SK-N-SH (cell line): Measurements from ENCODE around the gene SPACA5. TPM values are rescaled to one million over a fixed set of nuclear protein-coding genes. Genes with fewer than 3 reads are reported as not detected.

Experiments used
- CTCF ChIA-PET: fragments of 300-600, 350-600 bp; formaldehyde crosslinking; extraction: SDS; loops from one replicate; lab custom pipeline; 2021; lab: Yijun Ruan, JAX
- POLR2A ChIA-PET: fragments of 350-600 bp; sonication (Branson Sonifier 250); formaldehyde crosslinking; extraction: SDS; loops from one replicate; lab custom pipeline; 2020; ENCODE audit warnings: antibody characterized with exemption, inconsistent platforms; lab: Yijun Ruan, JAX
- DNase-seq: peaks from one replicate; pipeline ENCODE4 v3.0.0; 2012
- H2AFZ ChIP-seq: fragments of 200-600 bp; sonication (generic); 2 replicates; pipeline ENCODE4 v1.8.1; 2016; ENCODE audit warnings: antibody characterized with exemption, mild to moderate bottlenecking, low read depth
- H3F3A ChIP-seq: fragments of 200-600 bp; sonication (generic); replicated peaks from 2 replicates; pipeline ENCODE3; 2016; ENCODE audit warnings: antibody characterized with exemption, mild to moderate bottlenecking; ENCODE audit not compliant: insufficient read depth
- H3K27ac ChIP-seq, 2 experiments: fragments of 200-500 bp in 1 of 2; fragments of 200-600 bp in 1 of 2; sonication (Bioruptor generic) in 1 of 2; sonication (generic), shearing (Covaris generic) in 1 of 2; 2 replicates each; pipeline versions ENCODE4 v1.5.1 to v1.6.1; 2014 to 2016; ENCODE audit warnings: low read depth in 2 of 2, inconsistent platforms in 1 of 2, low read length in 1 of 2, mild to moderate bottlenecking in 1 of 2, mixed read lengths in 1 of 2
- H3K27me3 ChIP-seq: fragments of 200-600 bp; sonication (generic), shearing (Covaris generic); 2 replicates; pipeline ENCODE4 v1.6.1; 2016; ENCODE audit warnings: mixed run types; ENCODE audit not compliant: insufficient read depth
- H3K36me3 ChIP-seq, 2 experiments: fragments of 200-500 bp in 1 of 2; fragments of 200-600 bp in 1 of 2; sonication (Bioruptor generic) in 1 of 2; sonication (generic) in 1 of 2; replicated peaks in 1 of 2; 2 replicates each; pipeline versions ENCODE3 to v1.5.1; 2014 to 2016; ENCODE audit warnings: low read length in 1 of 2, mild to moderate bottlenecking in 1 of 2; ENCODE audit not compliant: insufficient read depth in 2 of 2, control insufficient read depth in 1 of 2
- H3K4me1 ChIP-seq, 2 experiments: fragments of 200-500 bp in 1 of 2; fragments of 200-600 bp in 1 of 2; sonication (Bioruptor generic) in 1 of 2; sonication (generic), shearing (Covaris generic) in 1 of 2; 2 replicates each; pipeline versions ENCODE4 v1.5.1 to v1.6.1; 2014 to 2016; ENCODE audit warnings: low read depth in 1 of 2, low read length in 1 of 2, mixed run types in 1 of 2; ENCODE audit not compliant: insufficient read depth in 2 of 2, control insufficient read depth in 1 of 2
- H3K4me2 ChIP-seq: fragments of 200-600 bp; sonication (generic), shearing (Covaris generic); 2 replicates; pipeline ENCODE4 v1.6.1; 2017; ENCODE audit warnings: mixed run types
- H3K4me3 ChIP-seq, 2 experiments: fragments of 200-500 bp in 1 of 2; fragments of 200-600 bp in 1 of 2; sonication (Bioruptor generic) in 1 of 2; sonication (generic), shearing (Covaris generic) in 1 of 2; 2 replicates each; pipeline versions ENCODE4 v1.5.1 to v1.8.1; 2014 to 2016; ENCODE audit warnings: low read depth in 2 of 2, inconsistent platforms in 1 of 2, low read length in 1 of 2, mild to moderate bottlenecking in 1 of 2, mixed read lengths in 1 of 2, moderate library complexity in 1 of 2
- H3K79me2 ChIP-seq: fragments of 200-600 bp; sonication (generic); 2 replicates; pipeline ENCODE4 v1.8.1; 2017; ENCODE audit warnings: mild to moderate bottlenecking; ENCODE audit not compliant: insufficient read depth
- H3K9ac ChIP-seq: fragments of 200-600 bp; sonication (generic); 2 replicates; pipeline ENCODE4 v1.6.1; 2017; ENCODE audit warnings: mixed run types
- H3K9me2 ChIP-seq: fragments of 200-600 bp; sonication (generic); 2 replicates; pipeline ENCODE4 v1.6.1; 2017; ENCODE audit warnings: mixed run types
- H3K9me3 ChIP-seq: fragments of 200-600 bp; sonication (generic); 2 replicates; pipeline ENCODE4 v1.6.1; 2017; ENCODE audit warnings: mixed run types, mild to moderate bottlenecking, moderate library complexity
- H4K20me1 ChIP-seq: fragments of 200-600 bp; sonication (generic); 2 replicates; pipeline ENCODE4 v1.6.1; 2017; ENCODE audit warnings: mild to moderate bottlenecking, mixed run types; ENCODE audit not compliant: insufficient read depth
- CHD2 ChIP-seq: fragments of 150-350 bp; IDR thresholded peaks from 2 replicates; pipeline ENCODE4 v1.6.1; 2018; ENCODE audit warnings: low read length; ENCODE audit not compliant: partially characterized antibody
- CTCF ChIP-seq: fragments of 200-600 bp; sonication (generic); IDR thresholded peaks from 2 replicates; pipeline ENCODE4 v1.6.1; 2017; ENCODE audit warnings: antibody characterized with exemption, mild to moderate bottlenecking, moderate library complexity
- EZH2phosphoT487 ChIP-seq: fragments of 200-600 bp; sonication (generic); IDR thresholded peaks from 2 replicates; pipeline ENCODE4 v1.6.1; 2017; ENCODE audit warnings: low read depth, mixed run types, mild to moderate bottlenecking, antibody characterized with exemption, moderate library complexity, borderline replicate concordance
- FOSL2 ChIP-seq: IDR thresholded peaks from 2 replicates; pipeline ENCODE4 v1.4.0; 2012; ENCODE audit warnings: low read depth, mild to moderate bottlenecking, moderate library complexity, borderline replicate concordance
- FOXM1 ChIP-seq: IDR thresholded peaks from 2 replicates; pipeline ENCODE4 v1.4.0; 2012; ENCODE audit warnings: low read depth, mild to moderate bottlenecking
- GATA2 ChIP-seq: sonication (generic); formaldehyde crosslinking; IDR thresholded peaks from 2 replicates; pipeline ENCODE4 v1.5.0; 2020; ENCODE audit warnings: mild to moderate bottlenecking, missing genetic modification reagents
- IRF3 ChIP-seq: fragments of 150-350 bp; IDR thresholded peaks from 2 replicates; pipeline ENCODE4 v1.6.1; 2016; ENCODE audit warnings: mild to moderate bottlenecking, low read depth, low read length
- JUND ChIP-seq: IDR thresholded peaks from 2 replicates; pipeline ENCODE4 v1.4.0; 2012
- MAX ChIP-seq: IDR thresholded peaks from 2 replicates; pipeline ENCODE4 v1.4.0; 2012; ENCODE audit warnings: low read depth
- NFIC ChIP-seq: IDR thresholded peaks from 2 replicates; pipeline ENCODE4 v1.4.0; 2012; ENCODE audit warnings: borderline replicate concordance
- PBX3 ChIP-seq: IDR thresholded peaks from 2 replicates; pipeline ENCODE4; 2012
- RCOR1 ChIP-seq: fragments of 150-350 bp; IDR thresholded peaks from 2 replicates; pipeline ENCODE4 v1.6.1; 2017; ENCODE audit warnings: antibody characterized with exemption, low read length
- RXRA ChIP-seq: IDR thresholded peaks from 2 replicates; pipeline ENCODE4 v1.4.0; 2012; ENCODE audit warnings: low read depth, mild to moderate bottlenecking, borderline replicate concordance
- TCF12 ChIP-seq: IDR thresholded peaks from 2 replicates; pipeline ENCODE4 v1.4.0; 2012
- TEAD4 ChIP-seq: IDR thresholded peaks from 2 replicates; pipeline ENCODE4 v1.4.0; 2012; ENCODE audit warnings: mild to moderate bottlenecking, borderline replicate concordance; ENCODE audit not compliant: insufficient read depth
- USF1 ChIP-seq: IDR thresholded peaks from 2 replicates; pipeline ENCODE4 v1.4.0; 2012; ENCODE audit warnings: low read depth, borderline replicate concordance
- YY1 ChIP-seq: IDR thresholded peaks from 2 replicates; pipeline ENCODE4 v1.4.0; 2012; ENCODE audit warnings: low read depth, mild to moderate bottlenecking
- ZBTB33 ChIP-seq: IDR thresholded peaks from 2 replicates; pipeline ENCODE4 v1.4.0; 2012; ENCODE audit warnings: low read depth, borderline replicate concordance
- WGBS: methylation state at CpG from one replicate; pipeline ENCODE4 v1.1.6; 2017; ENCODE audit warnings: low lambda C conversion rate; 5-methylcytosine and 5-hydroxymethylcytosine counted together
- polyA plus RNA-seq, 3 experiments: library from polyadenylated mRNA; depleted of rRNA; stranded (reverse); fragments of >200 nt; gene quantifications; 2 replicates each; pipeline ENCODE4 v1.2.3, GENCODE V29; 2012

Gene SPACA5
- polyA plus RNA-seq, 1 of the 3 experiments (the other 2 are of a cell fraction) = not detected

- Histone ChIP-seq H2AFZ (no peak overlapping the region), H3F3A (no peaks in the 10 kb centered on the region), H4K20me1 (no peaks in the 10 kb centered on the region), H3K27me3 (no peaks in the 10 kb centered on the region), H3K9me3 (peaks cover 4% of the 10 kb centered on the region; the same call in 1 of the 2 replicates), H3K9ac (no peak overlapping the region), H3K79me2 (peaks cover 51% of the 10 kb centered on the region; the same call in 1 of the 2 replicates), H3K9me2 (no peaks in the 10 kb centered on the region), H3K4me2 (no peak overlapping the region), H3K4me1 (no peaks in the 10 kb centered on the region), H3K4me3 (no peak overlapping the region), H3K27ac (no peak overlapping the region), H3K36me3 (peaks cover 28 to 30% of the 10 kb centered on the region in 2 experiments)
- DNase-seq = no peak
- ChIA-PET CTCF (no interaction called here), POLR2A (no interaction called here)
- 67% methylated on average over 1 of the region's 1 CpG for WGBS
- TF ChIP-seq CTCF (no peak), RCOR1 (no peak), JUND (no peak), USF1 (no peak), EZH2phosphoT487 (no peak)
These were observed 14.8 kb upstream of the SPACA5 start for GRCh38 chrX:47992095-47992380.

GRCh38 chrX:47992669-47993068, 14.1 kb upstream of the SPACA5 start:
- Histone ChIP-seq H3K4me1 (no peaks in the 10 kb centered on the region), H3K4me2 (no peak overlapping the region), H3K9ac (no peak overlapping the region), H3K27me3 (no peaks in the 10 kb centered on the region), H4K20me1 (no peaks in the 10 kb centered on the region), H3F3A (no peaks in the 10 kb centered on the region), H3K27ac (no peak overlapping the region), H3K9me2 (no peaks in the 10 kb centered on the region), H3K79me2 (peaks cover 53% of the 10 kb centered on the region; the same call in 1 of the 2 replicates), H2AFZ (no peak overlapping the region), H3K36me3 (peaks cover 22 to 27% of the 10 kb centered on the region in 2 experiments), H3K4me3 (no peak overlapping the region), H3K9me3 (peaks cover 4% of the 10 kb centered on the region; the same call in 1 of the 2 replicates)
- TF ChIP-seq IRF3 = no peak
- no peak for TF ChIP-seq FOSL2
- no peak for TF ChIP-seq TCF12
- TF ChIP-seq CHD2 = no peak
- no peak for TF ChIP-seq MAX
- TF ChIP-seq FOXM1 = no peak
- TF ChIP-seq JUND = no peak
- TF ChIP-seq PBX3 = no peak
- no peak for TF ChIP-seq YY1
- TF ChIP-seq ZBTB33 = no peak
- no peak for TF ChIP-seq TEAD4
- TF ChIP-seq GATA2 (CRISPR knock-in tag) = no peak
- no peak for TF ChIP-seq RXRA
- no peak for TF ChIP-seq NFIC
- CTCF ChIA-PET = no interaction called here
- no peak for DNase-seq
- WGBS = 94% methylated on average over 2 of the region's 2 CpGs
- POLR2A ChIA-PET = no interaction called here
